HG03460 (cell line): Measurements from ENCODE around the gene GIGYF2.
"Not testable (repeated sequence)": the region's sequence is repeated elsewhere in the genome, so short reads cannot be mapped to it uniquely, and the experiment has no call there.

Source experiments
- ATAC-seq: cut with Tn5 transposase; IDR thresholded peaks from one replicate; pipeline ENCODE4 v1.9.1; 2021; ENCODE audit not compliant: unreplicated experiment

GIGYF2 gene

GRCh38 chr2:232810444-232810843 is 113.3 kb downstream of the GIGYF2 start:
- no peak for ATAC-seq

- no peak for ATAC-seq
Observed at GRCh38 chr2:232815569-232815968, 118.4 kb downstream of the GIGYF2 start.

- no peak for ATAC-seq
Observed at GRCh38 chr2:232816657-232817056, 119.5 kb downstream of the GIGYF2 start.

- no peak for ATAC-seq
Observed at GRCh38 chr2:232817756-232818155, 120.6 kb downstream of the GIGYF2 start.

GRCh38 chr2:232829988-232830387 is 132.9 kb downstream of the GIGYF2 start:
- no peak for ATAC-seq

- ATAC-seq = no peak
Observed at GRCh38 chr2:232831496-232831895, 134.4 kb downstream of the GIGYF2 start.

- no peak for ATAC-seq
Observed at GRCh38 chr2:232833830-232834229, 136.7 kb downstream of the GIGYF2 start.

GRCh38 chr2:232835687-232836208 is 138.6 kb downstream of the GIGYF2 start:
- ATAC-seq = no peak

- ATAC-seq = no peak
Observed at GRCh38 chr2:232836934-232837333, 139.8 kb downstream of the GIGYF2 start.

GRCh38 chr2:232838406-232838874 is 141.3 kb downstream of the GIGYF2 start:
- peak; percentile 94 for ATAC-seq

GRCh38 chr2:232839411-232840079 is 142.4 kb downstream of the GIGYF2 start:
- ATAC-seq = no peak

GRCh38 chr2:232842689-232843088 is 145.6 kb downstream of the GIGYF2 start:
- no peak for ATAC-seq

- no peak for ATAC-seq
Observed at GRCh38 chr2:232843834-232844233, 146.7 kb downstream of the GIGYF2 start.

- no peak for ATAC-seq
Observed at GRCh38 chr2:232846055-232846454, 148.9 kb downstream of the GIGYF2 start.

- no peak for ATAC-seq
Observed at GRCh38 chr2:232850039-232850438, 152.9 kb downstream of the GIGYF2 start.

GRCh38 chr2:232852081-232852480 is 154.9 kb downstream of the GIGYF2 start:
- not testable (repeated sequence) for ATAC-seq

- ATAC-seq = no peak
Observed at GRCh38 chr2:232852676-232853075, 155.5 kb downstream of the GIGYF2 start.

GRCh38 chr2:232854082-232854481 is 157.0 kb downstream of the GIGYF2 start:
- no peak for ATAC-seq

- no peak for ATAC-seq
Observed at GRCh38 chr2:232857158-232857563, 160.0 kb downstream of the GIGYF2 start.

- no peak for ATAC-seq
Observed at GRCh38 chr2:232859385-232859916, 162.3 kb downstream of the GIGYF2 start.

GRCh38 chr2:232860593-232861241 is 163.6 kb downstream of the GIGYF2 start:
- ATAC-seq = no peak

- ATAC-seq = no peak
Observed at GRCh38 chr2:232861353-232861752, 164.2 kb downstream of the GIGYF2 start.
